Amniotic epithelial cell (primary cell): ENCODE results near the gene ALDH6A1.

Source experiments
- DNase-seq: peaks from one replicate; pipeline ENCODE4 v3.0.0-alpha.2; 2010; ENCODE audit warnings: low read depth

Gene ALDH6A1

GRCh38 chr14:74049876-74050495 lies 34.3 kb downstream of the ALDH6A1 start:
- DNase-seq, result peak; percentile 12

GRCh38 chr14:74048281-74048680 lies 36.0 kb downstream of the ALDH6A1 start:
- DNase-seq, result no peak

- no peak for DNase-seq
Observed at GRCh38 chr14:74045522-74045921, 38.7 kb downstream of the ALDH6A1 start.

- no peak for DNase-seq
Observed at GRCh38 chr14:74042296-74042695, 42.0 kb downstream of the ALDH6A1 start.

GRCh38 chr14:74038020-74038859 lies 46.0 kb downstream of the ALDH6A1 start:
- DNase-seq, result peak; percentile 64

GRCh38 chr14:74035556-74035955 lies 48.7 kb downstream of the ALDH6A1 start:
- peak; percentile 68 for DNase-seq

- no peak for DNase-seq
Observed at GRCh38 chr14:74034572-74034971, 49.7 kb downstream of the ALDH6A1 start.

GRCh38 chr14:74029136-74029535 lies 55.1 kb downstream of the ALDH6A1 start:
- DNase-seq, result no peak

- no peak for DNase-seq
Observed at GRCh38 chr14:74022346-74022745, 61.9 kb downstream of the ALDH6A1 start.

GRCh38 chr14:74019408-74020137 lies 64.7 kb downstream of the ALDH6A1 start:
- DNase-seq, result peak; percentile 57

- DNase-seq, result peak; percentile 79
Observed at GRCh38 chr14:74018586-74019407, 65.5 kb downstream of the ALDH6A1 start, which contains the start of the genes BBOF1 and ENTPD5. TSS of gene BBOF1 (plus strand) at chr14:74019349. CDS start at chr14:74019479, 130 bp downstream. TSS of gene ENTPD5 (minus strand) at chr14:74019288. CDS start at chr14:73988102, 31,186 bp downstream.

- peak; percentile 71 for DNase-seq
Observed at GRCh38 chr14:74018174-74018585, 66.1 kb downstream of the ALDH6A1 start.

- DNase-seq, result peak; percentile 5
Observed at GRCh38 chr14:74015963-74016362, 68.3 kb downstream of the ALDH6A1 start.

GRCh38 chr14:74015176-74015575 lies 69.1 kb downstream of the ALDH6A1 start:
- no peak for DNase-seq

- peak; percentile 47 for DNase-seq
Observed at GRCh38 chr14:74014299-74014698, 70.0 kb downstream of the ALDH6A1 start.

- DNase-seq, result no peak
Observed at GRCh38 chr14:74008843-74009499, 75.3 kb downstream of the ALDH6A1 start.
